Fibroblast of lung (primary cell): ENCODE results near the gene TCF7L1. TPM values are rescaled to one million over a fixed set of nuclear protein-coding genes. Genes with fewer than 3 reads are reported as not detected.

Source experiments
- DNase-seq, 2 donors: peaks; one replicate each; pipeline versions ENCODE4 v3.0.0 to v3.0.0-alpha.2; 2010; ENCODE audit warnings: low read depth in 2 of 2
- H2AFZ ChIP-seq: 2 replicates; pipeline ENCODE4 v1.5.1; 2012; ENCODE audit warnings: low read length, control low read depth, inconsistent platforms
- H3K27ac ChIP-seq: 2 replicates; pipeline ENCODE4 v1.5.1; 2011; ENCODE audit warnings: low read length, control low read depth; ENCODE audit not compliant: insufficient read depth
- H3K27me3 ChIP-seq: 2 replicates; pipeline ENCODE4 v1.5.1; 2011; ENCODE audit warnings: mild to moderate bottlenecking, low read length; ENCODE audit not compliant: control insufficient read depth, insufficient read depth
- H3K36me3 ChIP-seq: 2 replicates; pipeline ENCODE4 v1.5.1; 2011; ENCODE audit warnings: low read length; ENCODE audit not compliant: control insufficient read depth, insufficient read depth
- H3K4me1 ChIP-seq: 2 replicates; pipeline ENCODE4 v1.5.1; 2011; ENCODE audit warnings: low read length; ENCODE audit not compliant: control insufficient read depth, insufficient read depth; ENCODE audit errors: extremely low read depth
- H3K4me2 ChIP-seq: 2 replicates; pipeline ENCODE4 v1.5.1; 2011; ENCODE audit warnings: low read length, control low read depth; ENCODE audit not compliant: insufficient read depth; ENCODE audit errors: extremely low read depth
- H3K4me3 ChIP-seq, 4 experiments: fragments of 200-600 bp in 1 of 4; sonication (generic) in 1 of 4; replicated peaks in 1 of 4; 2 replicates each; pipeline ENCODE4 v1.5.1; 2011 to 2016; ENCODE audit warnings: low read length in 4 of 4, low read depth in 3 of 4, mild to moderate bottlenecking in 3 of 4, control low read depth in 2 of 4, inconsistent platforms in 1 of 4, mixed read lengths in 1 of 4; ENCODE audit not compliant: insufficient read depth in 1 of 4; ENCODE audit errors: control extremely low read depth in 1 of 4
- H3K79me2 ChIP-seq: 2 replicates; pipeline ENCODE4 v1.5.1; 2012; ENCODE audit warnings: mild to moderate bottlenecking, low read length, inconsistent platforms; ENCODE audit not compliant: control insufficient read depth, insufficient read depth
- H3K9ac ChIP-seq: 2 replicates; pipeline ENCODE4 v1.5.1; 2011; ENCODE audit warnings: mild to moderate bottlenecking, low read length, control low read depth; ENCODE audit not compliant: insufficient read depth
- H3K9me3 ChIP-seq: 2 replicates; pipeline ENCODE4 v1.5.1; 2012; ENCODE audit warnings: low read depth, low read length; ENCODE audit not compliant: control insufficient read depth, insufficient read depth
- H4K20me1 ChIP-seq: 2 replicates; pipeline ENCODE4 v1.5.1; 2011; ENCODE audit warnings: low read length; ENCODE audit not compliant: control insufficient read depth, insufficient read depth; ENCODE audit errors: extremely low read depth
- CTCF ChIP-seq, 2 donors: IDR thresholded peaks in 1 of 2; conservative IDR thresholded peaks in 1 of 2; 1 replicate in 1 of 2; 2 replicates in 1 of 2; pipeline ENCODE4 v1.5.1; 2011 to 2012; ENCODE audit warnings: low read length in 2 of 2, control low read depth in 1 of 2, inconsistent platforms in 1 of 2, low read depth in 1 of 2, mild to moderate bottlenecking in 1 of 2
- EZH2 ChIP-seq: IDR thresholded peaks from 2 replicates; pipeline ENCODE4 v1.5.1; 2012; ENCODE audit warnings: low read length, control low read depth, mild to moderate bottlenecking; ENCODE audit errors: missing control alignments
- polyA plus RNA-seq, 2 donors: library from polyadenylated mRNA; depleted of rRNA in 1 of 2; stranded (reverse) in 1 of 2; unstranded in 1 of 2; fragments of >200 nt; gene quantifications; 2 replicates each; pipeline ENCODE4 v1.2.1, GENCODE V29; 2011 to 2012; ENCODE audit warnings: missing spikeins in 1 of 2
- total RNA-seq: library from RNA; depleted of rRNA; stranded (reverse); fragments of >200 nt; gene quantifications from 2 replicates; pipeline ENCODE4 v1.2.1, GENCODE V29; 2014

Gene TCF7L1
- total and polyA plus RNA-seq, 2 donors (not counting 1 experiment from before 2014, with no cell fraction given) = 0.83 to 1.5 TPM

- no peaks in the 10 kb centered on the region for H3K4me1 ChIP-seq
- H3K36me3 ChIP-seq = no peaks in the 10 kb centered on the region
- no peaks in the 10 kb centered on the region for H3K9me3 ChIP-seq
- no peak overlapping the region for H3K4me3 ChIP-seq
- H3K4me2 ChIP-seq = no peak overlapping the region
- DNase-seq = no peak
- no peak for TF ChIP-seq CTCF (conservative IDR thresholded peaks at IDR 0.05 in 1 of 2, IDR thresholded peaks at IDR 0.05 in 1 of 2; ENCODE audit: low read depth in 1 of 2, low read length in 2 of 2)
- no peak for TF ChIP-seq EZH2
- no peak overlapping the region for H3K27ac ChIP-seq
- H4K20me1 ChIP-seq = no peaks in the 10 kb centered on the region
- H3K79me2 ChIP-seq = no peaks in the 10 kb centered on the region
- no peak overlapping the region for H3K9ac ChIP-seq
- no peaks in the 10 kb centered on the region for H3K27me3 ChIP-seq
- no peak overlapping the region for H2AFZ ChIP-seq
Observed at GRCh38 chr2:85238607-85239006, 105.4 kb downstream of the TCF7L1 start.

DNA sequence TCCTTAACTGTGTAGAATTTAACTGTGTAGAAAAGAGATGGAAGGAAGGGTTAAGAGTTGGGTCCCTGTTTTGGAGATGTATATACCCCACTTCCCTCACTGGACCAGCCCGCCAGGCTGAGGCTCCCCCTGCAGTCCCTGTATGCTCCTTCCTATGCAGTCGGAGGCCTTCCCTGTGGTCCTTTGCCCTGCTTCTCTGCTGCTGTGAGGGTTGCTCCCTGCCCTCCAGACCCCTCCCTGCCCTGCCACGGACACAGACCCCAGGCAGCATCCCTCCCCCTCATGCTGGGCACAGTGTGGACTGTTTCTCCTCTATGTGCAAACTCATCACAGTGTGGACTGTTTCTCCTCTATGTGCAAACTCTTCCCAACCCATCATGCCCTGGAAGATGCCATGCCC lies 105.9 kb downstream of the TCF7L1 start:
- no peak for DNase-seq
- no peak overlapping the region for H3K4me2 ChIP-seq
- no peaks in the 10 kb centered on the region for H3K27me3 ChIP-seq
- H3K27ac ChIP-seq = no peak overlapping the region
- H3K9me3 ChIP-seq = no peaks in the 10 kb centered on the region
- no peaks in the 10 kb centered on the region for H4K20me1 ChIP-seq
- no peak overlapping the region for H3K4me3 ChIP-seq
- no peak overlapping the region for H2AFZ ChIP-seq
- no peaks in the 10 kb centered on the region for H3K79me2 ChIP-seq
- H3K9ac ChIP-seq = no peak overlapping the region
- no peaks in the 10 kb centered on the region for H3K36me3 ChIP-seq
- H3K4me1 ChIP-seq = no peaks in the 10 kb centered on the region
- TF ChIP-seq EZH2 (no peak), CTCF (conservative IDR thresholded peaks at IDR 0.05 in 1 of 2, IDR thresholded peaks at IDR 0.05 in 1 of 2; ENCODE audit: low read depth in 1 of 2, low read length in 2 of 2) (no peak)

DNA sequence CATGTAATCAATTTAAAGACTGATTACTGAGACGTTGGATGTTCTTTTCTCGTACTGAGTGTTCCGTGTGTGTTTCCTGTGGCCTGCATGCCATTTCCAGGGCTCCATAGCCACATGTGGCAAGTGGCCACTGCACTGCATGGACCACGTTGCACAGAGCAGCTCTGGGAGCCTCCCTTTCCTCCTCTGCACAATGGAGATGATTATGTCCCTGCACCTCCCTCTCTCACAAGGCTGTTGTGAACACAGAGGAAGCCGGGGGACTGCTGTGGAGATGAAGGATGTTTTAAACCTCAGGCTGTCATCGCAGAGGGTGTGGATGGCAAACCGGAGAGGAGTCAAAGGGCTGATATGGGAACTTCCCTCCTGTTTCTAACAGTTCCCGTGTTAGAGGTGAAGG lies 106.9 kb downstream of the TCF7L1 start:
- Histone ChIP-seq H3K4me2 (no peak overlapping the region), H3K9me3 (no peaks in the 10 kb centered on the region), H2AFZ (no peak overlapping the region), H3K79me2 (no peaks in the 10 kb centered on the region), H3K4me3 (no peak overlapping the region), H3K36me3 (no peaks in the 10 kb centered on the region), H4K20me1 (no peaks in the 10 kb centered on the region), H3K4me1 (no peaks in the 10 kb centered on the region), H3K9ac (no peak overlapping the region), H3K27me3 (no peaks in the 10 kb centered on the region), H3K27ac (no peak overlapping the region)
- TF ChIP-seq CTCF (conservative IDR thresholded peaks at IDR 0.05 in 1 of 2, IDR thresholded peaks at IDR 0.05 in 1 of 2; ENCODE audit: low read depth in 1 of 2, low read length in 2 of 2) (no peak), EZH2 (no peak)
- no peak for DNase-seq
